Transverse colon (tissue), 4 donors: ENCODE results near the gene DBNDD1. TPM values are rescaled to one million over a fixed set of nuclear protein-coding genes. Genes with fewer than 3 reads are reported as not detected.

ENCODE experiments used
- DNase-seq: peaks from one replicate; pipeline ENCODE4 v3.0.0-alpha.2; 2019
- H3K27ac ChIP-seq, 4 donors: fragments of 200-600 bp; sonication (generic); 2 replicates each; pipeline ENCODE4 v1.5.1; 2016 to 2018; ENCODE audit warnings: inconsistent platforms in 4 of 4
- H3K27me3 ChIP-seq: fragments of 200-600 bp; sonication (generic); 2 replicates; pipeline ENCODE4 v1.5.1; 2017; ENCODE audit warnings: inconsistent platforms
- H3K36me3 ChIP-seq, 4 donors: fragments of 200-600 bp; sonication (generic); 2 replicates each; pipeline ENCODE4 v1.5.1; 2017 to 2019; ENCODE audit warnings: inconsistent platforms in 4 of 4
- H3K4me1 ChIP-seq, 4 donors: fragments of 200-600 bp; sonication (generic); 2 replicates each; pipeline ENCODE4 v1.5.1; 2017 to 2020; ENCODE audit warnings: inconsistent platforms in 4 of 4
- H3K4me3 ChIP-seq, 4 donors: fragments of 200-600 bp; sonication (generic); 1 replicate in 1 of 4; 2 replicates in 3 of 4; pipeline versions ENCODE4 v1.5.1 to v1.6.1; 2017 to 2019; ENCODE audit warnings: inconsistent platforms in 4 of 4
- H3K9me3 ChIP-seq, 2 donors: fragments of 200-600 bp; sonication (generic); 2 replicates each; pipeline ENCODE4 v1.5.1; 2017 to 2019; ENCODE audit warnings: inconsistent platforms in 2 of 2
- EP300 ChIP-seq: sonication (generic); formaldehyde crosslinking; IDR thresholded peaks from one replicate; pipeline ENCODE4 v1.6.1; 2017; ENCODE audit warnings: antibody characterized with exemption, low read depth
- POLR2A ChIP-seq: fragments of 450-650 bp; IDR thresholded peaks from one replicate; pipeline ENCODE4 v1.6.1; 2016; ENCODE audit warnings: antibody characterized with exemption, mild to moderate bottlenecking, moderate library complexity
- POLR2AphosphoS5 ChIP-seq, 3 donors: sonication (generic); formaldehyde crosslinking; IDR thresholded peaks; one replicate each; pipeline ENCODE4 v1.6.1; 2016; ENCODE audit warnings: antibody characterized with exemption in 3 of 3
- WGBS, 2 donors: methylation state at CpG; one replicate each; pipeline ENCODE4 v1.1.5; 2018; ENCODE audit warnings: low coverage in 1 of 2; 5-methylcytosine and 5-hydroxymethylcytosine counted together
- in situ Hi-C, 4 donors: fragments of 200-750 bp; cut with MboI; loops; one replicate each; pipeline versions ENCODE4 v1.15.0 to v1.15.1; 2017; ENCODE audit warnings: low sequenced_read_pairs in 3 of 4, low pct_ligation_motif_present in 1 of 4, low pct_unique_long_range_greater_than_20kb in 1 of 4
- intact Hi-C: fragments of 100-400 bp; cut with DNase I; formaldehyde crosslinking; loops from one replicate; pipeline ENCODE4 v1.15.1; 2023; ENCODE audit warnings: low total_unique reads
- total RNA-seq, 4 donors: library from RNA; depleted of rRNA; stranded (reverse); fragments of >200 nt; gene quantifications; one replicate each; pipeline ENCODE4 v1.1.0, GENCODE V29; 2016
- TF ChIP-seq, protein P1 (sequence below), 5 experiments: fragments of 200-600 bp in 3 of 5; fragments of 450-650 bp in 2 of 5; sonication (generic) in 3 of 5; IDR thresholded peaks; 1 replicate in 2 of 5; 2 replicates in 3 of 5; pipeline ENCODE4 v1.5.1; 2016 to 2017; ENCODE audit warnings: antibody characterized with exemption in 5 of 5, inconsistent platforms in 3 of 5, mild to moderate bottlenecking in 2 of 5, moderate library complexity in 1 of 5

DBNDD1 gene
- total RNA-seq, 4 donors from 2014 or later = 6.8 to 33.7 (median 14.2) TPM

DNA sequence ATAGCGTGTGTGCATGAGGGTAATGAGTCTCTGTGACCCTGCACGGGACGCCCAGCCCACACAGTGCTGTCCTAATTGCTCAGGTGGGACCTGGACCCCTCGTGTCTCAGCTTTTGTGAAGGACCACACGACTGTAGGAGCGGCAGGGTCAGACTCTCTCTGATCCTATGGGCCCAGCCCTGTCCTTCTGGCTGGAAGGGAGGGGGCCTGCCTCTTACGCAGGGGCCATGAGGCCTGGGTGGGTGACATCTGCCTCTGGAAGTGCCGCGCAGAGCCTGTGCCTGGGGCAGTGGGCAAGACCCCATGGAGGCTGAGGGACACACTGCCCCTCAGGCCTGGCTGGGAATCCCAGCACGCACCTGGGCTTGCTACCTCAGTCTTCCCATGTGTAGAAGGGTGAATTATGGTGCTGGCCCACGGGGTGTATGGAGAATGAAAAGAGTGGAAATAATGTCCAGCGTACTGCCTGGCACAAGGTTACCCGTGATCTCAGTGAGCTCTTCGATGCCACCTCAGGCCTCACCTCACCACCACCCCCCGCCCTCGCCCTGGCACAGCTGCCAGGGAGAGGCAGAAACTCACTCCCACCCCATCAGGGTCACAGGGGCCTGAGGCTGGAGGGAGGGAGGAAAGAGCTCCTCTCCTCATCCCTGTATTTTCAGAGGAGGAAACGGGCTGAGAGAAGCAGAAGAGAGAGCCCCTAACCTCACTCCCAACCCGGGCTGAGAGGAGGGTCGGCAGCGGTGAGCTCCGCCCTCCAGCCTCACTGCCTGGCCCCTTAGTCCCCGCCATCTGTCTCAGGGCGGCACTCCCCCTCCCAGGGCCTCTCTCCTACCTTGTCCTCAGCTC is 27.1 kb upstream of the DBNDD1 start:
- in situ Hi-C loops (no loop called here), intact Hi-C loops (no loop called here)
- WGBS, 2 donors = 45% methylated on average over 23 of the region's 23 CpGs; no CpG with 5 or more reads in 1 of the 2 donors
- no peak for DNase-seq
- no peak overlapping the region for H3K27ac ChIP-seq
- no peaks in the 10 kb centered on the region for H3K36me3 ChIP-seq
- peak overlapping the region in 2 of 4 donors; percentile 23 to 45 for H3K4me3 ChIP-seq
- peaks cover 9 to 19% (median 14%) of the 10 kb centered on the region in 4 donors for H3K4me1 ChIP-seq
- TF ChIP-seq, protein P1, sequence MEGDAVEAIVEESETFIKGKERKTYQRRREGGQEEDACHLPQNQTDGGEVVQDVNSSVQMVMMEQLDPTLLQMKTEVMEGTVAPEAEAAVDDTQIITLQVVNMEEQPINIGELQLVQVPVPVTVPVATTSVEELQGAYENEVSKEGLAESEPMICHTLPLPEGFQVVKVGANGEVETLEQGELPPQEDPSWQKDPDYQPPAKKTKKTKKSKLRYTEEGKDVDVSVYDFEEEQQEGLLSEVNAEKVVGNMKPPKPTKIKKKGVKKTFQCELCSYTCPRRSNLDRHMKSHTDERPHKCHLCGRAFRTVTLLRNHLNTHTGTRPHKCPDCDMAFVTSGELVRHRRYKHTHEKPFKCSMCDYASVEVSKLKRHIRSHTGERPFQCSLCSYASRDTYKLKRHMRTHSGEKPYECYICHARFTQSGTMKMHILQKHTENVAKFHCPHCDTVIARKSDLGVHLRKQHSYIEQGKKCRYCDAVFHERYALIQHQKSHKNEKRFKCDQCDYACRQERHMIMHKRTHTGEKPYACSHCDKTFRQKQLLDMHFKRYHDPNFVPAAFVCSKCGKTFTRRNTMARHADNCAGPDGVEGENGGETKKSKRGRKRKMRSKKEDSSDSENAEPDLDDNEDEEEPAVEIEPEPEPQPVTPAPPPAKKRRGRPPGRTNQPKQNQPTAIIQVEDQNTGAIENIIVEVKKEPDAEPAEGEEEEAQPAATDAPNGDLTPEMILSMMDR (IDR thresholded peaks at IDR 0.05) = no peak
- no peak for TF ChIP-seq POLR2A
- no peak for TF ChIP-seq EP300
- no peak for TF ChIP-seq POLR2AphosphoS5 (IDR thresholded peaks at IDR 0.05)
- peaks cover 23% of the 10 kb centered on the region for H3K27me3 ChIP-seq
- H3K9me3 ChIP-seq = no peaks in the 10 kb centered on the region

DNA sequence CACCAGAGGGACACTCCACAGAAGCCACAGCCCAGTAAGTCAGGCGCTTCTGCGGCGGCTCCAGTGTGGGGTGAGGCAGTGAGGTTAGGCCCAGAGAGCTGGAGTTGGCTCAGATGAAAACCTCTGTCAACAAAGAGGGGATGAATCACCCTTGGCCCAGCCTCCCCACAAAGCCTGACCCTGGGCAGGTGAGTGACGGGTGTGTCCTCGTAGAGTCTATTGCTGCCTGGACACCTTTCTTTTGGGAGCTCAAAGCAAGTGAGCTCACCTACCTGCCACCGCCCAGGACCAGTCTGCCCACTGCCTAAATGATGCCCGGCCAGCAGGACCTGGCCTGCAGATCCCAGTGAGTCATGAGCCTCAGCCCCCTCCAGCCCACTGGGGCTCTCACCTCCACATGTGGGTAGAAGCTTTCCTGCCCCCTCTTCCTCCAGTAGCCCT is 24.9 kb upstream of the DBNDD1 start:
- Histone ChIP-seq H3K4me3 (no peak overlapping the region), H3K27me3 (peaks cover 23% of the 10 kb centered on the region), H3K27ac (no peak overlapping the region), H3K4me1 (peaks cover 9 to 19% (median 14%) of the 10 kb centered on the region in 4 donors), H3K36me3 (no peaks in the 10 kb centered on the region), H3K9me3 (no peaks in the 10 kb centered on the region)
- in situ Hi-C loops (no loop called here), intact Hi-C loops (no loop called here)
- WGBS, 2 donors = 48% methylated on average over 7 of the region's 7 CpGs; no CpG with 5 or more reads in 1 of the 2 donors
- DNase-seq = peak; percentile 74
- TF ChIP-seq EP300 = no peak
- TF ChIP-seq POLR2A = no peak
- TF ChIP-seq, protein P1 (IDR thresholded peaks at IDR 0.05) = no peak
- TF ChIP-seq POLR2AphosphoS5 (IDR thresholded peaks at IDR 0.05) = no peak

DNA sequence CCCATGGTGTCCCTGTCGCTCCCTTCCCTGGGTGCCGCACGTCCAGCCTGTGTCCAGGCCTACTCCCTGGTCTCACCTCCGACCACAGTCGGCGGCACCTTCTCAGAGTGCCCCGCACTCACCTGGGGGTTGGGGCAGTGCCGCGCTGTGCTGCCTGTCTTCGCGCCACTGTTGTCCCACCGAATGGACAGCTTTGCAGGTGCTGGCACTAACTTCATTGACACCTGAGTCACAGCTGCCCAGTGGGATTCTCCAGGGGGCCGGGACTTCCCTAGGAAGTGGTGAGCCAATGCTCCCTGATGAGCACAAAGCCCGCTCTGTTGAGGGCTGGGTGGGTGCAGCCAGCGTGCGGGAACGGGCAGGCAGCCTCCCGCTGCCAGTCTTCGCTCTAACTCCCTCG is 24.3 kb upstream of the DBNDD1 start:
- WGBS, 2 donors = 87 to 93% methylated on average over 3 to 20 of the region's 20 CpGs
- DNase-seq = no peak
- intact Hi-C loops (no loop called here), in situ Hi-C loops (no loop called here)
- Histone ChIP-seq H3K27ac (no peak overlapping the region), H3K36me3 (peaks cover 0 to under 1% (median 0%) of the 10 kb centered on the region in 4 donors), H3K9me3 (no peaks in the 10 kb centered on the region), H3K27me3 (peaks cover 21% of the 10 kb centered on the region), H3K4me1 (peaks cover 9 to 19% (median 14%) of the 10 kb centered on the region in 4 donors), H3K4me3 (no peak overlapping the region)
- TF ChIP-seq EP300 (no peak), POLR2A (no peak), POLR2AphosphoS5 (IDR thresholded peaks at IDR 0.05) (no peak)
- TF ChIP-seq, protein P1 (IDR thresholded peaks at IDR 0.05) = no peak

DNA sequence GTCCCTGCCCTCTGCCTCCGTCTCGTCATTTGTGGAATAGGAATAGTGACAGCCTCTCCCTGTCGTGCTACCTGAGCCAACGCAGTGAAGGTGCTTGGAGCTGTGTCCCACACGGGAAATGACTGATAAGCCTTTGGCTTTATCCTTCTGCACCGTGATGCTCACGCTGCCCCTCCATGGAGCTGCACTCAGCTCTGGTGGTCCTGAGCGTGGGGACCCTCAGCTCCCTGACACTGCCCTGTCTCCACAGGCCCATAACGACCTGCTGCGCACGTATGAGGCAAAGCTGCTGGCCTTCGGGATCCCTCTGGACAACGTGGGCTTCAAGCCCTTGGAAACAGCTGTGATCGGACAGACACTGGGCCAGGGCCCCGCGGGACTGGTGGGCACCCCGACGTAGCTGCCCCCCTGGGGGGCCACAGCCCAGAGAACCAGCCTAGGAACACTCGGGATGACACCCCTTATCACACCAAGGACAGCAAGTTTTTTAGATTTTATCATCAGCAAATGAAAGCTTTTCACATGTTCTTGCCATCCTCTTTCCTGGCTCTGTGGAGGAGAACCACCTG is 23.8 kb upstream of the DBNDD1 start:
- Histone ChIP-seq H3K4me3 (no peak overlapping the region), H3K27me3 (peaks cover 16% of the 10 kb centered on the region), H3K4me1 (peaks cover 9 to 18% (median 14%) of the 10 kb centered on the region in 4 donors), H3K27ac (no peak overlapping the region), H3K36me3 (peaks cover 0 to 4% (median 0%) of the 10 kb centered on the region in 4 donors), H3K9me3 (no peaks in the 10 kb centered on the region)
- no peak for DNase-seq
- TF ChIP-seq EP300 (no peak), POLR2AphosphoS5 (IDR thresholded peaks at IDR 0.05) (no peak), POLR2A (no peak)
- TF ChIP-seq, protein P1 (IDR thresholded peaks at IDR 0.05) = no peak
- intact Hi-C loops (no loop called here), in situ Hi-C loops (no loop called here)
- WGBS, 2 donors = 84% methylated on average over 19 of the region's 19 CpGs; no CpG with 5 or more reads in 1 of the 2 donors
